SU-DHL-6 (cell line): ENCODE data around the gene HOXC6.

Experiments used
- H2AFZ ChIP-seq: fragments of 200-600 bp; sonication (generic); 2 replicates; pipeline ENCODE4 v1.6.1; 2014; ENCODE audit warnings: low read depth, mild to moderate bottlenecking, moderate library complexity, mixed read lengths, antibody characterized with exemption, low read length; ENCODE audit not compliant: severe bottlenecking
- H3F3A ChIP-seq: fragments of 200-600 bp; shearing (Covaris generic); 2 replicates; pipeline ENCODE4 v1.6.0; 2016; ENCODE audit warnings: antibody characterized with exemption, mild to moderate bottlenecking; ENCODE audit not compliant: insufficient read depth
- H3K27ac ChIP-seq: fragments of 200-600 bp; sonication (generic); 2 replicates; pipeline ENCODE4 v1.5.1; 2016; ENCODE audit warnings: low read depth, mild to moderate bottlenecking, low read length, moderate library complexity, mixed read lengths
- H3K27me3 ChIP-seq: fragments of 200-600 bp; sonication (generic), shearing (Covaris generic); 2 replicates; pipeline ENCODE4 v1.6.0; 2014; ENCODE audit warnings: mild to moderate bottlenecking, low read length
- H3K36me3 ChIP-seq: fragments of 200-600 bp; sonication (generic); 2 replicates; pipeline ENCODE4 v1.6.1; 2014; ENCODE audit warnings: mild to moderate bottlenecking, low read length, mixed read lengths
- H3K4me2 ChIP-seq: fragments of 300-600, 200-600 bp; shearing (Covaris generic), sonication (generic); 2 replicates; pipeline ENCODE4 v1.6.0; 2014; ENCODE audit warnings: low read length, low read depth, mild to moderate bottlenecking; ENCODE audit not compliant: poor library complexity, severe bottlenecking
- H3K4me3 ChIP-seq: fragments of 200-600 bp; sonication (generic); 2 replicates; pipeline ENCODE4 v1.5.1; 2014; ENCODE audit warnings: antibody characterized with exemption, low read length, mild to moderate bottlenecking, mixed read lengths; ENCODE audit not compliant: insufficient read depth, poor library complexity, severe bottlenecking
- H3K79me2 ChIP-seq: fragments of 200-600 bp; sonication (generic); 2 replicates; pipeline ENCODE4 v1.6.1; 2014; ENCODE audit warnings: mild to moderate bottlenecking, low read length, moderate library complexity; ENCODE audit not compliant: insufficient read depth
- H3K9ac ChIP-seq: fragments of 200-600 bp; sonication (generic); 2 replicates; pipeline ENCODE4 v1.7.0; 2014; ENCODE audit warnings: mild to moderate bottlenecking, low read length
- H3K9me2 ChIP-seq: fragments of 200-600 bp; sonication (generic); replicated peaks from 2 replicates; pipeline ENCODE4 v1.6.1; 2014; ENCODE audit warnings: low read length; ENCODE audit not compliant: insufficient read depth
- H3K9me3 ChIP-seq: fragments of 200-600 bp; sonication (generic); 2 replicates; pipeline ENCODE4 v1.6.1; 2014; ENCODE audit warnings: low read length, mixed read lengths; ENCODE audit not compliant: insufficient read depth
- H4K20me1 ChIP-seq: fragments of 200-600 bp; sonication (generic); 2 replicates; pipeline ENCODE4 v1.6.1; 2014; ENCODE audit warnings: low read depth, mild to moderate bottlenecking, antibody characterized with exemption, low read length, moderate library complexity, mixed read lengths
- EZH2phosphoT487 ChIP-seq: fragments of 200-600 bp; sonication (generic), shearing (Covaris generic); conservative IDR thresholded peaks from 2 replicates; pipeline ENCODE4 v1.6.1; 2018; ENCODE audit warnings: mild to moderate bottlenecking, antibody characterized with exemption, low read length, moderate library complexity, mixed read lengths
- TF ChIP-seq, protein P1 (sequence below): fragments of 200-600 bp; sonication (generic); IDR thresholded peaks from one replicate; pipeline ENCODE4 v1.5.1; 2017; ENCODE audit warnings: antibody characterized with exemption, mild to moderate bottlenecking, low read length, moderate library complexity; ENCODE audit not compliant: insufficient read depth, poor library complexity, severe bottlenecking

The HOXC6 gene

DNA sequence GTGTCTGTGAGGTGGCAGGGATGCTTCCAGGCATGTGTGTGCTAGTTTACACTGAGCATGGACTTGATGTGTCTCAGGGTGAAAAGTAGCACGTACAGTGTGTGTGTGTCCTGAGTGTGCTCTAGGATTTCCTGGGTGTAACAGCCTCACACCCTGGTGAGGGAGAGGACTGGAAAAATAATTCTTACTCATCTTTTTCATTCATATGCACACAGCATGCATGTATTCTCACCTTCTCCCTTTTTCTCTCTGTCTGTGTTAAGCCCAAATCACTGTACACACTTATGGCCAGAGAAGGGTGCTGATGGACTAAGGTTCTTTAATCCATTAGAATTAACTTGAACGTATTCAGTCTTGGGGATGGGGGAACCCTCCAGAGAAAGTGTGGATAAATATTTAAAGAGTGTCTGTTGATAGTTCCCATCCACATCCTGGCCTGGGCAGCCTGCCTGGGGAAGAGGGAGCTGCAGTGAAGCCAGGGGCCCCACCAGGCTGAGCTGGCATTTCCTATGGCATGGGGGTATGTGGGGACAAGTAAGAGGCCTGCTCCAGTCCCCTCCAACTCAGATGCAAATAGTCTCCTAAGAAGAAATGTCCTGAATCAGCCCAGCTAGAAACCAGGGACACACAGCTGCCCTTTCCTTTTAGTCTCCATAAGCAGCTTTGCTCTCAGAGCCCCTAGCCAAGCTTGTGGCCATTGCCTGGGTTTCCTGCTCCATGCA lies 20.5 kb upstream of the HOXC6 start:
- H3K36me3 ChIP-seq: no peaks in the 10 kb centered on the region
- H4K20me1 ChIP-seq: no peaks in the 10 kb centered on the region
- no peak overlapping the region for H3K4me2 ChIP-seq
- H3K27me3 ChIP-seq: 0 out of 2 replicates have a peak, but pooled peaks cover under 1% of the 10 kb centered on the region
- no peak overlapping the region for H3K9ac ChIP-seq
- TF ChIP-seq, protein P1, sequence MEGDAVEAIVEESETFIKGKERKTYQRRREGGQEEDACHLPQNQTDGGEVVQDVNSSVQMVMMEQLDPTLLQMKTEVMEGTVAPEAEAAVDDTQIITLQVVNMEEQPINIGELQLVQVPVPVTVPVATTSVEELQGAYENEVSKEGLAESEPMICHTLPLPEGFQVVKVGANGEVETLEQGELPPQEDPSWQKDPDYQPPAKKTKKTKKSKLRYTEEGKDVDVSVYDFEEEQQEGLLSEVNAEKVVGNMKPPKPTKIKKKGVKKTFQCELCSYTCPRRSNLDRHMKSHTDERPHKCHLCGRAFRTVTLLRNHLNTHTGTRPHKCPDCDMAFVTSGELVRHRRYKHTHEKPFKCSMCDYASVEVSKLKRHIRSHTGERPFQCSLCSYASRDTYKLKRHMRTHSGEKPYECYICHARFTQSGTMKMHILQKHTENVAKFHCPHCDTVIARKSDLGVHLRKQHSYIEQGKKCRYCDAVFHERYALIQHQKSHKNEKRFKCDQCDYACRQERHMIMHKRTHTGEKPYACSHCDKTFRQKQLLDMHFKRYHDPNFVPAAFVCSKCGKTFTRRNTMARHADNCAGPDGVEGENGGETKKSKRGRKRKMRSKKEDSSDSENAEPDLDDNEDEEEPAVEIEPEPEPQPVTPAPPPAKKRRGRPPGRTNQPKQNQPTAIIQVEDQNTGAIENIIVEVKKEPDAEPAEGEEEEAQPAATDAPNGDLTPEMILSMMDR: no peak
- TF ChIP-seq EZH2phosphoT487: no peak
- H2AFZ ChIP-seq: no peak overlapping the region
- no peak overlapping the region for H3K4me3 ChIP-seq
- no peak overlapping the region for H3K27ac ChIP-seq
- no peaks in the 10 kb centered on the region for H3K79me2 ChIP-seq
- no peaks in the 10 kb centered on the region for H3K9me3 ChIP-seq
- no peaks in the 10 kb centered on the region for H3K9me2 ChIP-seq
- peaks cover 4% of the 10 kb centered on the region; the same call in 1 of the 2 replicates for H3F3A ChIP-seq

DNA sequence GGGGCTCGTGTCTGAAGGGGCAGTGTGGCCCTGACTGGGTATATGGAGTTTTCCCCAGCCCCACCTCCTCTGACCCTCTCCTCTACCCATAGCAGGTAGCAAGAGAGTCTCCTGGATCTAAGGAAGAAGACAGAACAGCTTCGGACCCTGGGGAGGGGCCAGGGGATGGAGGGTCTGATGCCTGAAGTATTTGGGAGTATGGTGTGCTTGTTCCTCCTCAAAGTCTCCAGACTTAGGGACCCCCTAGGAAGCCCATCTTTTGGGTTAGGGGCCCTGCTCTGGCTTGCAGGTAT lies 20.0 kb upstream of the HOXC6 start:
- Histone ChIP-seq H3F3A (peaks cover 4% of the 10 kb centered on the region; the same call in 1 of the 2 replicates), H4K20me1 (no peaks in the 10 kb centered on the region), H3K9me3 (no peaks in the 10 kb centered on the region), H3K9me2 (no peaks in the 10 kb centered on the region), H3K27me3 (0 out of 2 replicates have a peak, but pooled peaks cover 6% of the 10 kb centered on the region), H3K4me3 (no peak overlapping the region), H3K36me3 (no peaks in the 10 kb centered on the region), H2AFZ (no peak overlapping the region), H3K27ac (no peak overlapping the region), H3K4me2 (no peak overlapping the region), H3K79me2 (no peaks in the 10 kb centered on the region), H3K9ac (no peak overlapping the region)
- no peak for TF ChIP-seq EZH2phosphoT487
- TF ChIP-seq, protein P1: no peak

DNA sequence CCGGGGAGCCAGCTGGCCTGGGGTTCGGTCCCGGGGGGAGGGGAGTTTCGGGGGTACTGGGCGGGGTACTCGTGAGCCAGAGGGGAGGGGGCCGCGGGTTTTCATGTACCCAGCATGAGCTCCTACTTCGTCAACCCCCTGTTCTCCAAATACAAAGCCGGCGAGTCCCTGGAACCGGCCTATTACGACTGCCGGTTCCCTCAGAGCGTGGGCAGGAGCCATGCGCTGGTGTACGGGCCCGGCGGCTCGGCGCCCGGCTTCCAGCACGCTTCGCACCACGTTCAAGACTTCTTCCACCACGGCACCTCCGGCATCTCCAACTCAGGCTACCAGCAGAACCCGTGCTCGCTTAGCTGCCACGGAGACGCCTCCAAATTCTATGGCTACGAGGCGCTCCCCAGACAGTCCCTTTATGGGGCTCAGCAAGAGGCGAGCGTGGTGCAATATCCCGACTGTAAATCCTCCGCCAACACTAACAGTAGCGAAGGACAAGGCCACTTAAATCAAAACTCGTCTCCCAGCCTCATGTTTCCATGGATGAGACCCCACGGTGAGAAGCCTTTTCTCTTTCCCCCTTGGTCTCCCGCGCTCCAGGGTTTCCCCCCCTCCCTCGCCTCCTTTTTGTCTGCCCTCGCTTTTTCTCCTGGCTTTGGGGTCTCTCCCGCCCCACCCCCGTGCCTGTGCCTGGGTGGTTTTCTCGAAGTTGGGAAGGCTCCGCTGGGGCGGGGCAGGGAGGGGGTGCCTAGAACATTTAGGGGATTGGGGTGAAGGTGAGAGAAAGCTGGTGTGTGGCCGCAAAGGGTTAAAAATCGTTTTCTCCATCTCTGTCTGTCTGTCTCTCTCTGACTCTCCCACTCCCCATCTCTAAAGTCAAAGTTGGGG lies 18.8 kb upstream of the HOXC6 start:
- no peak overlapping the region for H3K9ac ChIP-seq
- no peak overlapping the region for H3K4me2 ChIP-seq
- H3K79me2 ChIP-seq: no peaks in the 10 kb centered on the region
- H3F3A ChIP-seq: peaks cover 4% of the 10 kb centered on the region; the same call in 1 of the 2 replicates
- no peak overlapping the region for H2AFZ ChIP-seq
- H4K20me1 ChIP-seq: no peaks in the 10 kb centered on the region
- H3K36me3 ChIP-seq: no peaks in the 10 kb centered on the region
- no peaks in the 10 kb centered on the region for H3K9me2 ChIP-seq
- H3K4me3 ChIP-seq: no peak overlapping the region
- H3K9me3 ChIP-seq: no peaks in the 10 kb centered on the region
- H3K27ac ChIP-seq: no peak overlapping the region
- TF ChIP-seq, protein P1: no peak
- TF ChIP-seq EZH2phosphoT487: no peak
- 0 out of 2 replicates have a peak, but pooled peaks cover 6% of the 10 kb centered on the region for H3K27me3 ChIP-seq
